Gastroesophageal sphincter (tissue), 4 donors: Measurements from ENCODE around the gene HOPX. TPM values are rescaled to one million over a fixed set of nuclear protein-coding genes. Genes with fewer than 3 reads are reported as not detected.
"Not testable (repeated sequence)": the region's sequence is repeated elsewhere in the genome, so short reads cannot be mapped to it uniquely, and the experiment has no call there.

Source experiments
- ATAC-seq: fragments of 150-250 bp; one replicate; pipeline ENCODE4 v1.9.1; 2016; ENCODE audit warnings: mild to moderate bottlenecking, moderate library complexity
- H3K27ac ChIP-seq, 4 donors: fragments of 200-600 bp; sonication (generic) in 3 of 4; 1 replicate in 3 of 4; 2 replicates in 1 of 4; pipeline ENCODE4 v1.5.1; 2016 to 2019
- H3K27me3 ChIP-seq: fragments of 200-600 bp; sonication (generic); one replicate; pipeline ENCODE4 v1.5.1; 2019
- H3K36me3 ChIP-seq, 2 donors: fragments of 200-600 bp; sonication (generic); one replicate each; pipeline ENCODE4 v1.5.1; 2019; ENCODE audit warnings: control low read depth in 1 of 2
- H3K4me1 ChIP-seq, 3 donors: fragments of 200-600 bp; sonication (generic); 1 replicate in 2 of 3; 2 replicates in 1 of 3; pipeline ENCODE4 v1.5.1; 2016 to 2019; ENCODE audit warnings: control low read depth in 2 of 3
- H3K4me3 ChIP-seq, 2 donors: fragments of 200-600 bp; sonication (generic); one replicate each; pipeline ENCODE4 v1.5.1; 2019; ENCODE audit warnings: mild to moderate bottlenecking in 1 of 2, moderate library complexity in 1 of 2
- H3K9me3 ChIP-seq, 3 donors: fragments of 200-600 bp; sonication (generic); one replicate each; pipeline ENCODE4 v1.5.1; 2017 to 2019; ENCODE audit warnings: control low read depth in 2 of 3
- EP300 ChIP-seq: sonication (generic); formaldehyde crosslinking; IDR thresholded peaks from one replicate; pipeline ENCODE4 v1.6.1; 2017; ENCODE audit warnings: antibody characterized with exemption, mild to moderate bottlenecking
- POLR2A ChIP-seq, 2 donors: fragments of 450-650 bp; IDR thresholded peaks; one replicate each; pipeline ENCODE4 v1.6.1; 2017; ENCODE audit warnings: antibody characterized with exemption in 2 of 2, mild to moderate bottlenecking in 2 of 2, moderate library complexity in 1 of 2
- POLR2AphosphoS5 ChIP-seq: sonication (generic); formaldehyde crosslinking; IDR thresholded peaks from one replicate; pipeline ENCODE4 v1.6.1; 2017; ENCODE audit warnings: antibody characterized with exemption
- WGBS, 2 donors: methylation state at CpG; one replicate each; pipeline ENCODE4 v1.1.5; 2018; ENCODE audit warnings: low coverage in 1 of 2; 5-methylcytosine and 5-hydroxymethylcytosine counted together
- total RNA-seq, 4 donors: library from RNA; depleted of rRNA; stranded (reverse); fragments of >200 nt; gene quantifications; one replicate each; pipeline ENCODE4 v1.1.0, GENCODE V29; 2016
- TF ChIP-seq, protein P1 (sequence below), 4 experiments: fragments of 200-600 bp in 2 of 4; fragments of 450-650 bp in 2 of 4; sonication (generic) in 1 of 4; IDR thresholded peaks; one replicate each; pipeline ENCODE4 v1.5.1; 2017 to 2019; ENCODE audit warnings: antibody characterized with exemption in 4 of 4, mild to moderate bottlenecking in 2 of 4, moderate library complexity in 2 of 4

HOPX gene
- total RNA-seq, 4 donors from 2014 or later, result 2.7 to 31.7 (median 6.6) TPM

- Histone ChIP-seq H3K4me1 (no peaks in the 10 kb centered on the region), H3K27ac (no peak overlapping the region), H3K9me3 (peaks cover 0 to 4% (median 0%) of the 10 kb centered on the region in 3 donors), H3K36me3 (no peaks in the 10 kb centered on the region), H3K4me3 (no peak overlapping the region), H3K27me3 (peaks cover 15% of the 10 kb centered on the region)
- TF ChIP-seq, protein P1, sequence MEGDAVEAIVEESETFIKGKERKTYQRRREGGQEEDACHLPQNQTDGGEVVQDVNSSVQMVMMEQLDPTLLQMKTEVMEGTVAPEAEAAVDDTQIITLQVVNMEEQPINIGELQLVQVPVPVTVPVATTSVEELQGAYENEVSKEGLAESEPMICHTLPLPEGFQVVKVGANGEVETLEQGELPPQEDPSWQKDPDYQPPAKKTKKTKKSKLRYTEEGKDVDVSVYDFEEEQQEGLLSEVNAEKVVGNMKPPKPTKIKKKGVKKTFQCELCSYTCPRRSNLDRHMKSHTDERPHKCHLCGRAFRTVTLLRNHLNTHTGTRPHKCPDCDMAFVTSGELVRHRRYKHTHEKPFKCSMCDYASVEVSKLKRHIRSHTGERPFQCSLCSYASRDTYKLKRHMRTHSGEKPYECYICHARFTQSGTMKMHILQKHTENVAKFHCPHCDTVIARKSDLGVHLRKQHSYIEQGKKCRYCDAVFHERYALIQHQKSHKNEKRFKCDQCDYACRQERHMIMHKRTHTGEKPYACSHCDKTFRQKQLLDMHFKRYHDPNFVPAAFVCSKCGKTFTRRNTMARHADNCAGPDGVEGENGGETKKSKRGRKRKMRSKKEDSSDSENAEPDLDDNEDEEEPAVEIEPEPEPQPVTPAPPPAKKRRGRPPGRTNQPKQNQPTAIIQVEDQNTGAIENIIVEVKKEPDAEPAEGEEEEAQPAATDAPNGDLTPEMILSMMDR (IDR thresholded peaks at IDR 0.05), result no peak
- TF ChIP-seq POLR2AphosphoS5, result no peak
- no peak for TF ChIP-seq EP300
- no peak for TF ChIP-seq POLR2A (IDR thresholded peaks at IDR 0.05)
- ATAC-seq, result no peak
- 39% methylated on average over 1 of the region's 3 CpGs; no CpG with 5 or more reads in 1 of the 2 donors for WGBS, 2 donors
Observed at GRCh38 chr4:56606385-56606784, 74.7 kb downstream of the HOPX start.

DNA sequence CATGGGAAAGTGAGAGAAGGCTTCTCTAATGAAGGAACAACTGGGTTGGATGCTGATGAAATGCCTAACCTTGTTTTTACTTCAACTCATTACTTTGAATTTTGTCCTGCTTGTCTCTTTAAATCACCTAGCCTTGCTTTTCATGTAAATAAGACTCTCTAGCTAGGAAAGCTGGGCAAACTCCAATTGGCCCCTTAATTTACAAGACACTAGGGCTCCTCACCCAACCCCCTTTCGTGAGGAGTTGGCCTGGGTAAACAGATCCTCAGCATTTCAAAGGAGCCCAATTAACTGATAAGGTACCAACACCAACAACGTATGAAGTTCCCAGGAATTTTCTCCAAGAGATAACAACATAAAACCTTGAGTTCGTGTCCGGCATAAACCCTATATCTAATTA, 75.6 kb downstream of the HOPX start:
- not testable (repeated sequence) for ATAC-seq, H3K4me1 ChIP-seq, H3K4me3 ChIP-seq, H3K36me3 ChIP-seq, H3K27ac ChIP-seq, H3K9me3 ChIP-seq
- WGBS, 2 donors, result 64 to 80% methylated on average over 1 to 4 of the region's 4 CpGs
- peaks cover 15% of the 10 kb centered on the region for H3K27me3 ChIP-seq

- Histone ChIP-seq H3K27me3 (peaks cover 15% of the 10 kb centered on the region), H3K27ac (no peak overlapping the region), H3K36me3 (no peaks in the 10 kb centered on the region), H3K4me1 (no peaks in the 10 kb centered on the region), H3K9me3 (peaks cover 0 to 2% (median 0%) of the 10 kb centered on the region in 3 donors), H3K4me3 (no peak overlapping the region)
- WGBS, 2 donors, result 49 to 67% methylated on average over 3 of the region's 3 CpGs
- ATAC-seq, result no peak
- TF ChIP-seq EP300 (no peak), POLR2A (IDR thresholded peaks at IDR 0.05) (no peak), POLR2AphosphoS5 (no peak)
- TF ChIP-seq, protein P1 (IDR thresholded peaks at IDR 0.05), result no peak
Observed at GRCh38 chr4:56603297-56603696, 77.8 kb downstream of the HOPX start.

Other genes starting within 250 kb of the HOPX start
- 1 to 10 TPM; 2.5 to 8.8 (median 4.1) TPM for gene PPAT, start 245.7 kb downstream of the HOPX start, total RNA-seq
- gene PAICS, start 245.0 kb downstream of the HOPX start, total RNA-seq, result 10 to 100 TPM; 18.8 to 26.0 (median 24.4) TPM
- gene SRP72, start 213.7 kb downstream of the HOPX start, total RNA-seq, result 10 to 100 TPM; 43.6 to 55.6 (median 48.1) TPM
- gene ARL9, start 175.5 kb downstream of the HOPX start, total RNA-seq, result under 1 TPM in 1 of 4 donors, not detected in 3; 0.54 TPM
- gene SPINK2, start 140.4 kb upstream of the HOPX start, total RNA-seq, result not detected
- gene REST, start 226.6 kb upstream of the HOPX start, total RNA-seq, result 10 to 100 TPM; 32.8 to 41.1 (median 39.5) TPM